ENCODE results near the gene TGIF2. TPM values are rescaled to one million over a fixed set of nuclear protein-coding genes. Genes with fewer than 3 reads are reported as not detected.

The TGIF2 gene
- total RNA-seq, 1 donor from 2014 or later: 12.4 TPM

GRCh38 chr20:36548704-36549627, 24.4 kb upstream of the TGIF2 start:
- no peak overlapping the region for H3K27ac ChIP-seq

DNA sequence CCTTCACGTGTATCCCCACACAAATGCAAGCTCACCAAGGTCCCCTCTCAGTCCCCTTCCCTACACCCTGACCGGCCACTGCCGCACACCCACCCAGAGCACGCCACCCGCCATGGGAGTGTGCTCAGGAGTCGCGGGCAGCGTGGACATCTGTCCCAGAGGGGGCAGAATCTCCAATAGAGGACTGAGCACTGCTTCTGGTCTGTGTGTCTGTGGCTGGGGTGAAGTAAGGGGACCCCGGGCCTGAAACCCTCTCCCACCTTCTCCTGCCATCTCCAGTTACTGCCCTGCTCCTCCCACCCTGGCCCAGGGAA, 23.8 kb upstream of the TGIF2 start:
- Histone ChIP-seq H3K27ac (no peak overlapping the region), H3K9me3 (no peaks in the 10 kb centered on the region), H3K4me1 (peaks cover 6% of the 10 kb centered on the region), H3K36me3 (peaks cover 39% of the 10 kb centered on the region), H3K27me3 (ENCODE audit: low read depth) (no peaks in the 10 kb centered on the region), H3K4me3 (no peak overlapping the region)
- ATAC-seq: no peak
- DNase-seq: no peak
- TF ChIP-seq, protein P1, sequence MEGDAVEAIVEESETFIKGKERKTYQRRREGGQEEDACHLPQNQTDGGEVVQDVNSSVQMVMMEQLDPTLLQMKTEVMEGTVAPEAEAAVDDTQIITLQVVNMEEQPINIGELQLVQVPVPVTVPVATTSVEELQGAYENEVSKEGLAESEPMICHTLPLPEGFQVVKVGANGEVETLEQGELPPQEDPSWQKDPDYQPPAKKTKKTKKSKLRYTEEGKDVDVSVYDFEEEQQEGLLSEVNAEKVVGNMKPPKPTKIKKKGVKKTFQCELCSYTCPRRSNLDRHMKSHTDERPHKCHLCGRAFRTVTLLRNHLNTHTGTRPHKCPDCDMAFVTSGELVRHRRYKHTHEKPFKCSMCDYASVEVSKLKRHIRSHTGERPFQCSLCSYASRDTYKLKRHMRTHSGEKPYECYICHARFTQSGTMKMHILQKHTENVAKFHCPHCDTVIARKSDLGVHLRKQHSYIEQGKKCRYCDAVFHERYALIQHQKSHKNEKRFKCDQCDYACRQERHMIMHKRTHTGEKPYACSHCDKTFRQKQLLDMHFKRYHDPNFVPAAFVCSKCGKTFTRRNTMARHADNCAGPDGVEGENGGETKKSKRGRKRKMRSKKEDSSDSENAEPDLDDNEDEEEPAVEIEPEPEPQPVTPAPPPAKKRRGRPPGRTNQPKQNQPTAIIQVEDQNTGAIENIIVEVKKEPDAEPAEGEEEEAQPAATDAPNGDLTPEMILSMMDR (IDR thresholded peaks at IDR 0.05): no peak
- intact Hi-C loops (cut with DNase I): no loop called here

More at GRCh38 chr20:36548704-36549627, 24.4 kb upstream of the TGIF2 start:
- intact Hi-C loops (cut with DNase I): no loop called here
- DNase-seq (no peak), ATAC-seq (no peak)
- no peaks in the 10 kb centered on the region for H3K9me3 ChIP-seq
- H3K4me3 ChIP-seq: no peak overlapping the region
- H3K4me1 ChIP-seq: peaks cover 12% of the 10 kb centered on the region
- no peaks in the 10 kb centered on the region for H3K27me3 ChIP-seq (ENCODE audit: low read depth)
- peaks cover 39% of the 10 kb centered on the region for H3K36me3 ChIP-seq
- TF ChIP-seq, protein P1 (IDR thresholded peaks at IDR 0.05): no peak

GRCh38 chr20:36549942-36550789, 23.2 kb upstream of the TGIF2 start:
- TF ChIP-seq, protein P1 (IDR thresholded peaks at IDR 0.05): no peak
- Histone ChIP-seq H3K36me3 (peaks cover 36% of the 10 kb centered on the region), H3K27me3 (ENCODE audit: low read depth) (no peaks in the 10 kb centered on the region), H3K4me1 (peaks cover under 1% of the 10 kb centered on the region), H3K4me3 (no peak overlapping the region), H3K27ac (peak overlapping the region; percentile 22), H3K9me3 (no peaks in the 10 kb centered on the region)
- peak; percentile 15 to 24 for ATAC-seq
- no peak for DNase-seq
- intact Hi-C loops (cut with DNase I): no loop called here

DNA sequence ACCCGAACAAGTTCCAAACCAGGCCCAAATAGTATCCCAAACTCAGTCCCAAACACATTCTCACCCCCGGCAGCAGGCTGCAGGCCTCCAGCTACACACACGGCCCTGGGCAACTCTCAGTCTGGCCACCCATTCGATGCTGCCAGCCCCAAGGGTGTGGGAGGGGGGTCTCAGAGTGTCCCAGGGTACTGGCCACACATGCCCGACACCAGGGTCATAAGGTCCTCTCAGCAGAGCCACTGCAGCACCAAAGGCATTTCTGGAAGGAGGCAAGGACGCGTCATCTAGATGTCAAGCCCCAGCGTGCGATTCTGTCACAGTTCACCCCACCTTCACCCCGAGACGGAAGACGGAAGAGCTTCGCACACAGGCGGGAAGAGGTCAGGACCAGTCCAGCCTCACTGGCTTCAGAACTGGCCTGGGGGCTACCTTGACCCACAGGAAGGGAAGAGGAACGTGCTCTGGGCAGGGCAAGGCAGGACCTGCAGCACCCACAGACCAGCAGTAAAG, 22.6 kb upstream of the TGIF2 start:
- ATAC-seq: peak; percentile 7 to 33
- no peaks in the 10 kb centered on the region for H3K9me3 ChIP-seq
- peak overlapping the region; percentile 22 for H3K27ac ChIP-seq
- H3K4me3 ChIP-seq: no peak overlapping the region
- H3K4me1 ChIP-seq: no peaks in the 10 kb centered on the region
- intact Hi-C loops (cut with DNase I): no loop called here
- H3K27me3 ChIP-seq (ENCODE audit: low read depth): no peaks in the 10 kb centered on the region
- peaks cover 29% of the 10 kb centered on the region for H3K36me3 ChIP-seq
- DNase-seq: no peak
- TF ChIP-seq, protein P1 (IDR thresholded peaks at IDR 0.05): no peak

DNA sequence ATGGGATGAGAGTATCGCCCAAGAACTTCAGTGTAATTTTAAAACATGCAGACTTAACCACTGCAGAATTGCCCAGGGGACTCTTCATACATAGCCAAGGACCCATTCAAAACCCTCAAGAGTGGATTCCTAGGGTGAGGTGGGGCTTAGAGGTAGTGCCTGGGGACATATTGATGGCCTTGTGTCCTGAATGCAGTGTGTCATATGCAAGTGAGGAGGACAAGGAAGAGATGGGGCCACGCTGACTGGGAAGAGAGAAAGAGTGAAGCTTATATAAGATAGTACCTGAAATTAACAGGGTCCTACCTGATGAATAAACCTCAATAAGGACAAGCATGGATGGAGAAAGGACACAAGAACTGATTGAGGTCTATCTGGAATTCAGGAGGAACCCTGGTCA, 18.1 kb upstream of the TGIF2 start:
- no peak overlapping the region for H3K4me3 ChIP-seq
- TF ChIP-seq, protein P1 (IDR thresholded peaks at IDR 0.05): no peak
- no peaks in the 10 kb centered on the region for H3K27me3 ChIP-seq (ENCODE audit: low read depth)
- H3K36me3 ChIP-seq: no peaks in the 10 kb centered on the region
- ATAC-seq (no peak), DNase-seq (no peak)
- H3K4me1 ChIP-seq: no peaks in the 10 kb centered on the region
- intact Hi-C loops (cut with DNase I): no loop called here
- no peaks in the 10 kb centered on the region for H3K9me3 ChIP-seq
- no peak overlapping the region for H3K27ac ChIP-seq

All from lower lobe of right lung (tissue), 2 donors.